Brain microvascular endothelial cell (primary cell): Measurements from ENCODE around the gene LRRC52.
"Not testable (repeated sequence)": the region's sequence is repeated elsewhere in the genome, so short reads cannot be mapped to it uniquely, and the experiment has no call there.

ENCODE experiments used
- DNase-seq: peaks from one replicate; pipeline ENCODE4 v3.0.0-alpha.2; 2020
- H3K27ac ChIP-seq: fragments of 250-450 bp; sonication (Bioruptor Pico); 2 replicates; pipeline ENCODE4 v1.5.1; 2020; ENCODE audit warnings: mild to moderate bottlenecking, moderate library complexity
- H3K27me3 ChIP-seq: fragments of 250-450 bp; sonication (Bioruptor Pico); replicated peaks from 2 replicates; pipeline ENCODE4 v1.5.1; 2020; ENCODE audit warnings: mild to moderate bottlenecking
- H3K36me3 ChIP-seq: fragments of 250-450 bp; sonication (Bioruptor Pico); replicated peaks from 2 replicates; pipeline ENCODE4 v1.5.1; 2020; ENCODE audit warnings: mild to moderate bottlenecking
- H3K4me3 ChIP-seq: 2 replicates; pipeline ENCODE4 v1.5.1; 2011; ENCODE audit warnings: low read depth, mild to moderate bottlenecking, control low read depth, low read length, moderate library complexity
- in situ Hi-C: cut with HindIII; loops from 2 replicates; pipeline ENCODE4 v1.10.0; 2017; ENCODE audit warnings: low sequenced_read_pairs, low pct_ligation_motif_present
- TF ChIP-seq, protein P1 (sequence below): IDR thresholded peaks from 2 replicates; pipeline ENCODE4 v1.5.1; 2011; ENCODE audit warnings: low read depth, mild to moderate bottlenecking, moderate library complexity, low read length, control low read depth, inconsistent platforms; ENCODE audit errors: missing control alignments

Gene LRRC52

DNA sequence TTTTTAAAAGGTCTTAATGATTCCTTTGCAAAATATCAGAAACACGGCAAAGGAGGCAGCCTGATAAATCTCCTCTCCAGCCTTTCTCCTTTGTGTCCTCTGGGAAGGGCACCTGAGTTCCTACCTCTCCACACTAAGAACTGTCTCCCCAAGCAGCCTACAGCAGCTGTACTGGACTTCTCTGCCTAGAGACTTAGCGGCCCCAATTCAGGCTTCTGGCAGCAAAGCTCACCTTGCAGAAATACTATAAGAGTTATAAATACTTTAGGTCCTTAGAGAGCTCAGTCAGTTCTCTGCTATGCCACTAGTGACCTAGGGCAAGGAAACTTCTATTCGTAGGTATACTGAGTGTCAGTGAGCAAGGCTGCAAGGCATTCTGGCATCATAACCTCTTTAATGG is 33.9 kb downstream of the LRRC52 start:
- Histone ChIP-seq H3K4me3 (no peak overlapping the region), H3K27me3 (peaks cover 2% of the 10 kb centered on the region), H3K27ac (no peak overlapping the region), H3K36me3 (no peaks in the 10 kb centered on the region)
- in situ Hi-C loops, result loop anchor here (25.0 kb wide), 1 partner anchor 190 kb away; no protein-coding TSS in a partner anchor
- no peak for DNase-seq
- TF ChIP-seq, protein P1, sequence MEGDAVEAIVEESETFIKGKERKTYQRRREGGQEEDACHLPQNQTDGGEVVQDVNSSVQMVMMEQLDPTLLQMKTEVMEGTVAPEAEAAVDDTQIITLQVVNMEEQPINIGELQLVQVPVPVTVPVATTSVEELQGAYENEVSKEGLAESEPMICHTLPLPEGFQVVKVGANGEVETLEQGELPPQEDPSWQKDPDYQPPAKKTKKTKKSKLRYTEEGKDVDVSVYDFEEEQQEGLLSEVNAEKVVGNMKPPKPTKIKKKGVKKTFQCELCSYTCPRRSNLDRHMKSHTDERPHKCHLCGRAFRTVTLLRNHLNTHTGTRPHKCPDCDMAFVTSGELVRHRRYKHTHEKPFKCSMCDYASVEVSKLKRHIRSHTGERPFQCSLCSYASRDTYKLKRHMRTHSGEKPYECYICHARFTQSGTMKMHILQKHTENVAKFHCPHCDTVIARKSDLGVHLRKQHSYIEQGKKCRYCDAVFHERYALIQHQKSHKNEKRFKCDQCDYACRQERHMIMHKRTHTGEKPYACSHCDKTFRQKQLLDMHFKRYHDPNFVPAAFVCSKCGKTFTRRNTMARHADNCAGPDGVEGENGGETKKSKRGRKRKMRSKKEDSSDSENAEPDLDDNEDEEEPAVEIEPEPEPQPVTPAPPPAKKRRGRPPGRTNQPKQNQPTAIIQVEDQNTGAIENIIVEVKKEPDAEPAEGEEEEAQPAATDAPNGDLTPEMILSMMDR, result no peak

DNA sequence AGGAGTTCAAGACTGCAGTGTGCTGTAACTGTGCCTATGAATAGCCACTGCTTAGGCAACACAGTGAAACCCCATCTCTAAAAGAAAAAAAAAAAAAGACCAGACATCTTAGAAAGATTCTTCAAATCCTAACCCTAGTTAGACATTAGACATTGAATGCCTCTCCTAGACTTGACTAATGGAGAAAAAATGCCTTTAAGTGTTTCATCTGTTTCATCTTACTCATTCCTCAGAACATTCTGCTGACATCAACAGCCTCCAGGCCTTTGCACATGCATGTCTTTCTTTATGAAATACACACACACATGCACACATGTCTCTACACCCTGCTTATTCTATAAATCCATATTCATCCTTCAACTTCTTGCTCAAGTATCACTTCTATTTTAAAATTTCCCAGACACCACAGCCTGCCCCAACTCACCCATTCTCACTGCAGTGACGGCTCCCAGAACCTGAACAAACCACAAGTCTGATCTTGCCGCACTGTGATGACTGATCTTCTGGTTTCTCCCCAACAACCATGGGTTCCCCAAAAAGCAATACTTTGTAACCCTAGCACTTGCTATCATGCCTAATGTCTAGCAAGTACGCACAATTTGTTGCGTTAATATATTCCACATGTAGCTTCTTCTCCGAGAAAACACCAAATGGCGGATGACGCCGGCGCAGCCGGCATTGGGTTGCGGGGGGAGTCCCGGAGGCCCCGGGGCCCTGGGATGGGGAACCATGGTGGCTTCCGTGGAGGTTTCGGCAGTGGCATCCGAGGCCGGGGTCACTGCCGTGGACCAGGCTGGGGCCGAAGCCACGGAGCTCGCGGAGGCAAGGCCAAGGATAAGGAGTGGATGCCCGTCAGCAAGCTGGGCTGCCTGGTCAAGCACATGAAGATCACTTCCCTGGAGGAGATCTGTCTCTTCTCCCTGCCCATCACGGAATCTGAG is 37.4 kb downstream of the LRRC52 start:
- no peak overlapping the region for H3K4me3 ChIP-seq
- peaks cover 18% of the 10 kb centered on the region for H3K27me3 ChIP-seq
- DNase-seq, result no peak
- in situ Hi-C loops, result loop anchor here (25.0 kb wide), 1 partner anchor 194 kb away; no protein-coding TSS in a partner anchor
- TF ChIP-seq, protein P1, result no peak
- no peak overlapping the region for H3K27ac ChIP-seq
- no peaks in the 10 kb centered on the region for H3K36me3 ChIP-seq

DNA sequence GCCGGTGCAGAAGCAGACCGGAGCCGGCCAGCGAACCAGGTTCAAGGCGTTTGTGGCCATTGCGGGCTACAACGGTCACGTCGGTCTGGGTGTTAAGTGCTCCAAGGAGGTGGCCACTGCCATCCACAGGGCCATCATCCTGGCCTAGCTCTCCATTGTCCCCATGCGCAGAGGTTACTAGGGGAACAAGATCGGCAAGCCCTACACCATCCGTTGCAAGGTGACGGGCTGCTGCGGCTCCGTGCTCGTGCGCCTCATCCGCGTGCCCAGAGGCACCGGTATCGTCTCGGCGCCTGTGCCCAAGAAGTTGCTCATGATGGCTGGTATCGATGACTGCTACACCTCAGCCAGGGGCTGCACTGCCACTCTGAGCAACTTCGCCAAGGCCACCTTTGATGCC is 38.1 kb downstream of the LRRC52 start:
- Histone ChIP-seq H3K36me3 (no peaks in the 10 kb centered on the region), H3K27ac (no peak overlapping the region), H3K4me3 (no peak overlapping the region), H3K27me3 (peaks cover 21% of the 10 kb centered on the region)
- in situ Hi-C loops, result loop anchor here (25.0 kb wide), 1 partner anchor 195 kb away; no protein-coding TSS in a partner anchor
- no peak for DNase-seq
- TF ChIP-seq, protein P1, result no peak

DNA sequence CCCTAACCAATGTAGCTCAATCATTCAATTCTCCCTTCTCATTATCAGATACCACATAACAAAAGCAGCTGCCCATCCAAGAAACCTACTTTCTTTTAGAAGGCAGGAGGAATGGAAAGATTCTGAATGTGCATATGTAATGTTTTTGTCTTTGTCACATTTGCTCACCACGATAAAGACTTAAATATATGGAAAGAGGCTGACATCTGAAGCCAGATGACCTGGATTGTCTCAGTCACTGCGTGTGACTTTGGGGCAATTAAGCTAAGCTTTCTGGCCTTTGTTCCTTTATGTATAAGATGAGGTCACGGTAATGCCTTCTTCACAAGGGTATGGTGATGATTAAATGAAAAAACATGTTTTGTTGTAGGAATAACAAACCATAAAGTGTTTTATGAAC is 42.6 kb downstream of the LRRC52 start:
- no peak overlapping the region for H3K27ac ChIP-seq
- in situ Hi-C loops, result loop anchor here (25.0 kb wide), 1 partner anchor 199 kb away; no protein-coding TSS in a partner anchor
- H3K4me3 ChIP-seq, result no peak overlapping the region
- H3K36me3 ChIP-seq, result no peaks in the 10 kb centered on the region
- no peak for DNase-seq
- H3K27me3 ChIP-seq, result peaks cover 42% of the 10 kb centered on the region
- TF ChIP-seq, protein P1, result no peak

DNA sequence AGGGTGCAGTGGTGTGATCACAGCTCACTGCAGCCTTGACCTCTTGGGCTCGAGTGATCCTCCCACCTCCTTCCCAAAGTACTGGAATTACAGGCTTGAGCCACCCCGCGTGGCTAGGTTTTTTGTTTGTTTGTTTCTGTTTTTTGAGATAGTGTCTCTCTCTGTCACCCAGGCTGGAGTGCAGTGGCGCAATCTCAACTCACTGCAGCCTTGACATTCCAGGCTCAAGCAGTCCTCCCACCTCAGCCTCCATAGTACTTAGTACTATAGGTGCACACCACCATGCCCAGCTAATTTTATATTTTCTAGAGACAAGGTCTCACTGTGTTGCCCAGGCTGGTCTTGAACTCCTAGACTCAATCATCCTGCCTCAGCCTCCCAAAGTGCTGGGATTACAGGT is 47.6 kb downstream of the LRRC52 start:
- DNase-seq, H3K36me3 ChIP-seq, H3K27ac ChIP-seq, H3K4me3 ChIP-seq: not testable (repeated sequence)
- H3K27me3 ChIP-seq, result peaks cover 45% of the 10 kb centered on the region
- in situ Hi-C loops, result loop anchor here (25.0 kb wide), 1 partner anchor 204 kb away; no protein-coding TSS in a partner anchor
